A549 (cell line): ENCODE measurements around the gene ZNF593OS.

Experiments
- KDM5A ChIP-seq: fragments of 200-600 bp; sonication (generic); IDR thresholded peaks from 2 replicates; pipeline ENCODE4 v1.6.1; 2016; ENCODE audit warnings: antibody characterized with exemption, mild to moderate bottlenecking
- RCOR1 ChIP-seq: fragments of 150-350 bp; IDR thresholded peaks from 2 replicates; pipeline ENCODE4 v1.6.1; 2014; ENCODE audit warnings: antibody characterized with exemption, low read length, low read depth

DNA sequence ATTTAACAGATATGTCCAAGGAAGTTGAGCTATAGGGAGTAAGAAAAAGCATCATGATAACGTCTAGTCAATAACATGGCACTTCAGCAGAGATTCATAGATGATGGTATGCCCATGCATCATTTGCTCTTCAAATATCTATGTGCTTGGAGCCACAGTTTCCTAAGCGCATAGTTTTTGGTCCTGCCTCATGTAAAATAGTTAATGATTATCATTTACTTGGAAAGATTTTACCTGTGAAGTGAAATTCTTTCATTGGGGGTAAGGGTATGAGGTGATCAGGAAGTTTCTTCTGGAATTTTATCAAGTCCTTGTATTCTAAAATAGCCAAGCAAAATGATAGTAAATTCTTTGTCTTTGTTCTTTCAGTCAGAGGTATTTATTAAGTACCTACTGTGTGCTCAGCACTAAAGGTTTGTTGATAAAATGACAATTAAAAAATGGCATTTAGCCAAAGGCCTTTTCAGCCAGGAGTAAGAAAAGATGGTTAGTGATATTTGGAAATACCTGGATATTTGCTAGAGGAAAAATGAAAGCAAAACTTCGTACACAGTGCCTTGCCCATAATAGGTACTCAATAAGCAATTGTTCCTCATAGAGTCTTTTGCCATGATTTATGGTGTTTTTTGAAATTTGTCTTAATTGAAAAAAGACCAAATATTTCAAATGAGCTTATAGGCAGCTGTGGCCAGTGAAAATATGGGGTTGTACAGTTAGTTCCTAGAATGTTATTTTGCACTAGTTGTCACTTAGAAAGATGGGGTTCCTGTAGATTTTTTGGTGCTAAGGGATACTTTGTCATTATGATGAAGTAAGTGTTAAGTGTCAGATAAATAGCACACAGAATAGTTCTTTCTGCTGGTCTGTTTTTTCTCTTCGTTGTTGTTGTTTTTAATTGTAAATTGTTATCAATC lies 47.0 kb downstream of the ZNF593OS start:
- no peak for TF ChIP-seq RCOR1
- TF ChIP-seq KDM5A, result no peak
